ENCODE measurements around the gene USH2A.

The USH2A gene

DNA sequence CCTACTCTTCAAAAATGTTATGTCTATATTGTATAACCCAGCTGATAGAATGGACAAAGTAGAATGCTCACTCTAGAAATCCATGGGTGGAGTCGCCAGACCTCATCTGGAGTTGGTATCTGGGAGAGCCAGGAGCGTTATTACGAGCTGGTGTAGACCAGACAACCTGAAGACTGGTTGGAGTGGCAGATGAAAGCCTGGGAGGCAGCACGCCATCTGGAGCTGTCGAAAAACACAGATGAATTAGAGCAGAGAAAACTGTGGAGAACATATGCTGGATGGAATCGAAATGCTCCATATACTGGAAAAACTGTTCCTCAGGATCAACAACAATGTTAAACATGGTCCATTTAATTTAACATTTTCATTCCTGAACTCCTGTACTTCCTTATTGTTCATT is 522.6 kb downstream of the USH2A start:
- Histone ChIP-seq H3K27ac (ENCODE audit: extremely low read depth, low read depth, low read length) (no peak overlapping the region), H3K4me3 (ENCODE audit: low read depth, low read length) (no peak overlapping the region), H3K4me1 (ENCODE audit: control insufficient read depth, insufficient read depth, low read length) (no peaks in the 10 kb centered on the region), H3K9me3 (ENCODE audit: control insufficient read depth, insufficient read depth, low read depth, low read length) (no peaks in the 10 kb centered on the region), H3K36me3 (ENCODE audit: control insufficient read depth in 2 of 2, insufficient read depth in 1 of 2, low read length in 2 of 2) (no peaks in the 10 kb centered on the region)
- TF ChIP-seq, protein P1, sequence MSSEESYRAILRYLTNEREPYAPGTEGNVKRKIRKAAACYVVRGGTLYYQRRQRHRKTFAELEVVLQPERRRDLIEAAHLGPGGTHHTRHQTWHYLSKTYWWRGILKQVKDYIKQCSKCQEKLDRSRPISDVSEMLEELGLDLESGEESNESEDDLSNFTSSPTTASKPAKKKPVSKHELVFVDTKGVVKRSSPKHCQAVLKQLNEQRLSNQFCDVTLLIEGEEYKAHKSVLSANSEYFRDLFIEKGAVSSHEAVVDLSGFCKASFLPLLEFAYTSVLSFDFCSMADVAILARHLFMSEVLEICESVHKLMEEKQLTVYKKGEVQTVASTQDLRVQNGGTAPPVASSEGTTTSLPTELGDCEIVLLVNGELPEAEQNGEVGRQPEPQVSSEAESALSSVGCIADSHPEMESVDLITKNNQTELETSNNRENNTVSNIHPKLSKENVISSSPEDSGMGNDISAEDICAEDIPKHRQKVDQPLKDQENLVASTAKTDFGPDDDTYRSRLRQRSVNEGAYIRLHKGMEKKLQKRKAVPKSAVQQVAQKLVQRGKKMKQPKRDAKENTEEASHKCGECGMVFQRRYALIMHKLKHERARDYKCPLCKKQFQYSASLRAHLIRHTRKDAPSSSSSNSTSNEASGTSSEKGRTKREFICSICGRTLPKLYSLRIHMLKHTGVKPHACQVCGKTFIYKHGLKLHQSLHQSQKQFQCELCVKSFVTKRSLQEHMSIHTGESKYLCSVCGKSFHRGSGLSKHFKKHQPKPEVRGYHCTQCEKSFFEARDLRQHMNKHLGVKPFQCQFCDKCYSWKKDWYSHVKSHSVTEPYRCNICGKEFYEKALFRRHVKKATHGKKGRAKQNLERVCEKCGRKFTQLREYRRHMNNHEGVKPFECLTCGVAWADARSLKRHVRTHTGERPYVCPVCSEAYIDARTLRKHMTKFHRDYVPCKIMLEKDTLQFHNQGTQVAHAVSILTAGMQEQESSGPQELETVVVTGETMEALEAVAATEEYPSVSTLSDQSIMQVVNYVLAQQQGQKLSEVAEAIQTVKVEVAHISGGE (tag by site-specific recombination; conservative IDR thresholded peaks at IDR 0.05; ENCODE audit: low read depth) = no peak
- TF ChIP-seq RBAK (tag by site-specific recombination; IDR thresholded peaks at IDR 0.05) (no peak), KLF8 (tag by site-specific recombination; IDR thresholded peaks at IDR 0.05) (no peak), OSR2 (tag by site-specific recombination; IDR thresholded peaks at IDR 0.05) (no peak)
- CTCF ChIA-PET = no interaction called here
- POLR2A ChIA-PET = no interaction called here

DNA sequence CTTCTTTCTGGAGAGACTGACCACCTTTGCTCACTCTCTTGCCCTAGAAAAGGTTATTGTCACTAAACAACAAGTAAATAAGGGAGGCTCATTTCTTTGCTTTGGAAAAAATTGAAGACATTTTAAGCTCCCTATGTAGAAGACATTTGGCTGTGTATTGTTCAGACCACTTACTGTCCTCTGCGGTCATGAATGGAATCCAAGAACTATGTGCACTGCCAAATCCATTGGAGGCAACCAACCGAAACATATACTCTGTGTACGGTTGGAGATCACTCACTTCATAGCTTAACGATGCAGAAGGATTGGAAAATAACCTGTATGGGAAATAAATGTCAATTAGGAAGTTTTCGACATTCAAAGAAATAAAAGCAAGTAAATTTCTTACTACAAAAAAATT is 523.3 kb downstream of the USH2A start:
- no peak overlapping the region for H3K4me3 ChIP-seq (ENCODE audit: low read depth, low read length)
- H3K27ac ChIP-seq (ENCODE audit: extremely low read depth, low read depth, low read length) = no peak overlapping the region
- TF ChIP-seq ZBTB20 (tag by site-specific recombination; IDR thresholded peaks at IDR 0.05) = no peak
- TF ChIP-seq, protein P2, sequence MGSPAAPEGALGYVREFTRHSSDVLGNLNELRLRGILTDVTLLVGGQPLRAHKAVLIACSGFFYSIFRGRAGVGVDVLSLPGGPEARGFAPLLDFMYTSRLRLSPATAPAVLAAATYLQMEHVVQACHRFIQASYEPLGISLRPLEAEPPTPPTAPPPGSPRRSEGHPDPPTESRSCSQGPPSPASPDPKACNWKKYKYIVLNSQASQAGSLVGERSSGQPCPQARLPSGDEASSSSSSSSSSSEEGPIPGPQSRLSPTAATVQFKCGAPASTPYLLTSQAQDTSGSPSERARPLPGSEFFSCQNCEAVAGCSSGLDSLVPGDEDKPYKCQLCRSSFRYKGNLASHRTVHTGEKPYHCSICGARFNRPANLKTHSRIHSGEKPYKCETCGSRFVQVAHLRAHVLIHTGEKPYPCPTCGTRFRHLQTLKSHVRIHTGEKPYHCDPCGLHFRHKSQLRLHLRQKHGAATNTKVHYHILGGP (tag by site-specific recombination; IDR thresholded peaks at IDR 0.05) = no peak
- no peak for TF ChIP-seq SP3 (tag by site-specific recombination; IDR thresholded peaks at IDR 0.05)
- TF ChIP-seq ZNF629 (tag by site-specific recombination; IDR thresholded peaks at IDR 0.05) = no peak
- TF ChIP-seq, protein P3, sequence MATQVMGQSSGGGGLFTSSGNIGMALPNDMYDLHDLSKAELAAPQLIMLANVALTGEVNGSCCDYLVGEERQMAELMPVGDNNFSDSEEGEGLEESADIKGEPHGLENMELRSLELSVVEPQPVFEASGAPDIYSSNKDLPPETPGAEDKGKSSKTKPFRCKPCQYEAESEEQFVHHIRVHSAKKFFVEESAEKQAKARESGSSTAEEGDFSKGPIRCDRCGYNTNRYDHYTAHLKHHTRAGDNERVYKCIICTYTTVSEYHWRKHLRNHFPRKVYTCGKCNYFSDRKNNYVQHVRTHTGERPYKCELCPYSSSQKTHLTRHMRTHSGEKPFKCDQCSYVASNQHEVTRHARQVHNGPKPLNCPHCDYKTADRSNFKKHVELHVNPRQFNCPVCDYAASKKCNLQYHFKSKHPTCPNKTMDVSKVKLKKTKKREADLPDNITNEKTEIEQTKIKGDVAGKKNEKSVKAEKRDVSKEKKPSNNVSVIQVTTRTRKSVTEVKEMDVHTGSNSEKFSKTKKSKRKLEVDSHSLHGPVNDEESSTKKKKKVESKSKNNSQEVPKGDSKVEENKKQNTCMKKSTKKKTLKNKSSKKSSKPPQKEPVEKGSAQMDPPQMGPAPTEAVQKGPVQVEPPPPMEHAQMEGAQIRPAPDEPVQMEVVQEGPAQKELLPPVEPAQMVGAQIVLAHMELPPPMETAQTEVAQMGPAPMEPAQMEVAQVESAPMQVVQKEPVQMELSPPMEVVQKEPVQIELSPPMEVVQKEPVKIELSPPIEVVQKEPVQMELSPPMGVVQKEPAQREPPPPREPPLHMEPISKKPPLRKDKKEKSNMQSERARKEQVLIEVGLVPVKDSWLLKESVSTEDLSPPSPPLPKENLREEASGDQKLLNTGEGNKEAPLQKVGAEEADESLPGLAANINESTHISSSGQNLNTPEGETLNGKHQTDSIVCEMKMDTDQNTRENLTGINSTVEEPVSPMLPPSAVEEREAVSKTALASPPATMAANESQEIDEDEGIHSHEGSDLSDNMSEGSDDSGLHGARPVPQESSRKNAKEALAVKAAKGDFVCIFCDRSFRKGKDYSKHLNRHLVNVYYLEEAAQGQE (tag by site-specific recombination; IDR thresholded peaks at IDR 0.05) = no peak
- TF ChIP-seq ZNF114 (tag by site-specific recombination; IDR thresholded peaks at IDR 0.05) = no peak
- no peak for TF ChIP-seq ZNF561 (tag by site-specific recombination; IDR thresholded peaks at IDR 0.05; ENCODE audit: borderline replicate concordance)
- TF ChIP-seq ZFP69B (tag by site-specific recombination; IDR thresholded peaks at IDR 0.05) = no peak
- no peaks in the 10 kb centered on the region for H3K4me1 ChIP-seq (ENCODE audit: control insufficient read depth, insufficient read depth, low read length)
- H3K36me3 ChIP-seq (ENCODE audit: control insufficient read depth in 2 of 2, insufficient read depth in 1 of 2, low read length in 2 of 2) = no peaks in the 10 kb centered on the region
- no peaks in the 10 kb centered on the region for H3K9me3 ChIP-seq (ENCODE audit: control insufficient read depth, insufficient read depth, low read depth, low read length)
- ChIA-PET CTCF (no interaction called here), POLR2A (no interaction called here)

DNA sequence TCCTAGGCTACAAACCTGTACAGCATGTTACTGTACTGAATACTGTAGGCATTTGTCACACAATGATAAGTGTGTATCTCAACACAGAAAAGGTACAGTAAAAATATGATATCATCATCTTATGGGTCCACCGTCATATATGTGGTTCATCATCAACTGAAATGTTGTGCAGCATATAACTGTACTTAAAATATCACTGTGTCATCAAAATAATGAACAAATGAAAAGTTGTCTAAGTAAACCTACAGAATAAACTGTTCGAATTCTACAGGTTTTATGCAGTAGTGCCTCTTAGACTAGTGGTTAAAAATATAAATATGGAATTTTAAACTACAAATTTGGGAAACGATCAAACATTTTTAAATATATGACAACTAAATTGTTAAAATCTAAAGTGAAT is 527.4 kb downstream of the USH2A start:
- H3K9me3 ChIP-seq (ENCODE audit: control insufficient read depth, insufficient read depth, low read depth, low read length) = no peaks in the 10 kb centered on the region
- no peaks in the 10 kb centered on the region for H3K36me3 ChIP-seq (ENCODE audit: control insufficient read depth in 2 of 2, insufficient read depth in 1 of 2, low read length in 2 of 2)
- no peaks in the 10 kb centered on the region for H3K4me1 ChIP-seq (ENCODE audit: control insufficient read depth, insufficient read depth, low read length)
- CTCF ChIA-PET = no interaction called here
- POLR2A ChIA-PET = no interaction called here
- no peak overlapping the region for H3K4me3 ChIP-seq (ENCODE audit: low read depth, low read length)
- H3K27ac ChIP-seq (ENCODE audit: extremely low read depth, low read depth, low read length) = no peak overlapping the region
- no peak for TF ChIP-seq ZNF426 (tag by site-specific recombination; IDR thresholded peaks at IDR 0.05)
- TF ChIP-seq IKZF3 (tag by site-specific recombination; IDR thresholded peaks at IDR 0.05) = no peak
- TF ChIP-seq ZNF777 (tag by site-specific recombination; IDR thresholded peaks at IDR 0.05; ENCODE audit: borderline replicate concordance) = no peak
- TF ChIP-seq, protein P4, sequence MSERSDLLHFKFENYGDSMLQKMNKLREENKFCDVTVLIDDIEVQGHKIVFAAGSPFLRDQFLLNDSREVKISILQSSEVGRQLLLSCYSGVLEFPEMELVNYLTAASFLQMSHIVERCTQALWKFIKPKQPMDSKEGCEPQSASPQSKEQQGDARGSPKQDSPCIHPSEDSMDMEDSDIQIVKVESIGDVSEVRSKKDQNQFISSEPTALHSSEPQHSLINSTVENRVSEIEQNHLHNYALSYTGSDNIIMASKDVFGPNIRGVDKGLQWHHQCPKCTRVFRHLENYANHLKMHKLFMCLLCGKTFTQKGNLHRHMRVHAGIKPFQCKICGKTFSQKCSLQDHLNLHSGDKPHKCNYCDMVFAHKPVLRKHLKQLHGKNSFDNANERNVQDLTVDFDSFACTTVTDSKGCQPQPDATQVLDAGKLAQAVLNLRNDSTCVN (tag by site-specific recombination; optimal IDR thresholded peaks at IDR 0.05) = no peak
- TF ChIP-seq ZNF610 (tag by site-specific recombination; IDR thresholded peaks at IDR 0.05; ENCODE audit: borderline replicate concordance) = no peak
- TF ChIP-seq ZNF596 (tag by site-specific recombination; IDR thresholded peaks at IDR 0.05) = no peak
- TF ChIP-seq, protein P1 (tag by site-specific recombination; conservative IDR thresholded peaks at IDR 0.05; ENCODE audit: low read depth) = no peak
- TF ChIP-seq ZNF830 (tag by site-specific recombination; IDR thresholded peaks at IDR 0.05; ENCODE audit: low read depth) = no peak

Measured in HEK293 (cell line).